Lung (tissue), 16 donors: ENCODE measurements around the gene TMEM165. TPM values are rescaled to one million over a fixed set of nuclear protein-coding genes. Genes with fewer than 3 reads are reported as not detected.
A peak's percentile ranks its signal among the peaks of the same experiment; 100 is the strongest.

Source experiments
- ATAC-seq: fragments of 200-7000 bp; cut with Tn5 transposase; one replicate; pipeline ENCODE4 v1.9.1; 2020; ENCODE audit warnings: moderate number of reproducible peaks; ENCODE audit not compliant: insufficient read depth, low FRiP score
- DNase-seq, 3 donors: peaks; one replicate each; pipeline ENCODE4 v3.0.0-alpha.2; 2013 to 2017
- H3K27ac ChIP-seq, 2 donors: one replicate each; pipeline ENCODE4 v1.5.1; 2013; ENCODE audit warnings: mild to moderate bottlenecking in 2 of 2, moderate library complexity in 2 of 2, control low read depth in 1 of 2, inconsistent platforms in 1 of 2, low read depth in 1 of 2, low read length in 1 of 2
- H3K27me3 ChIP-seq, 3 donors: one replicate each; pipeline ENCODE4 v1.5.1; 2013; ENCODE audit warnings: low read length in 2 of 3; ENCODE audit not compliant: control insufficient read depth in 3 of 3, insufficient read depth in 3 of 3
- H3K36me3 ChIP-seq, 4 donors: one replicate each; pipeline ENCODE4 v1.5.1; 2013; ENCODE audit warnings: low read length in 4 of 4, mild to moderate bottlenecking in 1 of 4, moderate library complexity in 1 of 4; ENCODE audit not compliant: control insufficient read depth in 4 of 4, insufficient read depth in 4 of 4
- H3K4me1 ChIP-seq, 5 donors: one replicate each; pipeline ENCODE4 v1.5.1; 2013; ENCODE audit warnings: low read length in 5 of 5, mild to moderate bottlenecking in 2 of 5, moderate library complexity in 1 of 5; ENCODE audit not compliant: control insufficient read depth in 5 of 5, insufficient read depth in 5 of 5
- H3K4me3 ChIP-seq: one replicate; pipeline ENCODE4 v1.5.1; 2013; ENCODE audit warnings: mild to moderate bottlenecking, control low read depth, moderate library complexity
- H3K9ac ChIP-seq, 2 donors: one replicate each; pipeline ENCODE4 v1.5.1; 2013; ENCODE audit warnings: low read length in 2 of 2, control low read depth in 1 of 2; ENCODE audit not compliant: insufficient read depth in 1 of 2
- H3K9me3 ChIP-seq, 4 donors: one replicate each; pipeline ENCODE4 v1.5.1; 2013; ENCODE audit warnings: low read length in 3 of 4, mild to moderate bottlenecking in 1 of 4, moderate library complexity in 1 of 4; ENCODE audit not compliant: control insufficient read depth in 4 of 4, insufficient read depth in 3 of 4
- WGBS, 2 donors: extraction: QIAGEN DNeasy Blood & Tissue Kit; methylation state at CpG; one replicate each; pipeline ENCODE4 v1.1.7; 2013; 5-methylcytosine and 5-hydroxymethylcytosine counted together
- long read RNA-seq, 5 donors: transcript quantifications; one replicate each; lab custom pipeline, GENCODE V29; 2026
- polyA plus RNA-seq, 2 donors: library from polyadenylated mRNA; stranded (reverse); fragments of 200-250 nt; gene quantifications; one replicate each; pipeline ENCODE4 v1.2.1, GENCODE V29; 2013
- total RNA-seq, 2 donors: library from RNA; depleted of rRNA in 1 of 2; stranded (reverse); fragments of >200 nt in 1 of 2; gene quantifications; one replicate each; pipeline ENCODE4 v1.2.1, GENCODE V29; 2014 to 2021
- TF ChIP-seq, protein P1 (sequence below): IDR thresholded peaks from 2 replicates; pipeline ENCODE4 v1.5.1; 2012; ENCODE audit warnings: mild to moderate bottlenecking; ENCODE audit errors: control extremely low read depth, extremely low read depth
- donor health status: control.
- donor health status: control.
- donor health status: Bipolar disorder and iron deficiency.
- donor health status: healthy.
- donor health status: DM: yes; HTN: yes; CAD: no.

The TMEM165 gene, protein sequence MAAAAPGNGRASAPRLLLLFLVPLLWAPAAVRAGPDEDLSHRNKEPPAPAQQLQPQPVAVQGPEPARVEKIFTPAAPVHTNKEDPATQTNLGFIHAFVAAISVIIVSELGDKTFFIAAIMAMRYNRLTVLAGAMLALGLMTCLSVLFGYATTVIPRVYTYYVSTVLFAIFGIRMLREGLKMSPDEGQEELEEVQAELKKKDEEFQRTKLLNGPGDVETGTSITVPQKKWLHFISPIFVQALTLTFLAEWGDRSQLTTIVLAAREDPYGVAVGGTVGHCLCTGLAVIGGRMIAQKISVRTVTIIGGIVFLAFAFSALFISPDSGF
- total RNA-seq (100 to 1,000 TPM; 178 to 184 TPM), polyA plus RNA-seq (100 to 1,000 TPM; 152 to 179 TPM)
- long read RNA-seq, donor 1, transcript TMEM165-211 (2 exons, 1,786 nt) = minor isoform, 7 of 42 reads
- long read RNA-seq, donor 1, transcript TMEM165-201 (6 exons, 1,928 nt) = major isoform, 34 of 42 reads
- long read RNA-seq, donor 1, partial matches to known transcripts = 0 of 42 reads
- long read RNA-seq, donor 1, other reads (novel, unspliced or antisense) = 0 of 42 reads
- long read RNA-seq, donor 2, transcript TMEM165-201 (6 exons, 1,928 nt) = major isoform, 7 of 8 reads
- long read RNA-seq, donor 2, partial matches to known transcripts = 0 of 8 reads
- long read RNA-seq, donor 2, other reads (novel, unspliced or antisense) = 0 of 8 reads
- long read RNA-seq, donor 3, transcript TMEM165-201 (6 exons, 1,928 nt) = major isoform, 13 of 15 reads
- long read RNA-seq, donor 3, partial matches to known transcripts = 0 of 15 reads
- long read RNA-seq, donor 3, other reads (novel, unspliced or antisense) = 0 of 15 reads
- long read RNA-seq, donor 4, partial matches to known transcripts = 37 of 41 reads
- long read RNA-seq, donor 4, other reads (novel, unspliced or antisense) = 0 of 41 reads
- long read RNA-seq, donor 5, transcript TMEM165-201 (6 exons, 1,928 nt) = major isoform, 33 of 45 reads
- long read RNA-seq, donor 5, partial matches to known transcripts = 6 of 45 reads
- long read RNA-seq, donor 5, other reads (novel, unspliced or antisense) = 0 of 45 reads

DNA sequence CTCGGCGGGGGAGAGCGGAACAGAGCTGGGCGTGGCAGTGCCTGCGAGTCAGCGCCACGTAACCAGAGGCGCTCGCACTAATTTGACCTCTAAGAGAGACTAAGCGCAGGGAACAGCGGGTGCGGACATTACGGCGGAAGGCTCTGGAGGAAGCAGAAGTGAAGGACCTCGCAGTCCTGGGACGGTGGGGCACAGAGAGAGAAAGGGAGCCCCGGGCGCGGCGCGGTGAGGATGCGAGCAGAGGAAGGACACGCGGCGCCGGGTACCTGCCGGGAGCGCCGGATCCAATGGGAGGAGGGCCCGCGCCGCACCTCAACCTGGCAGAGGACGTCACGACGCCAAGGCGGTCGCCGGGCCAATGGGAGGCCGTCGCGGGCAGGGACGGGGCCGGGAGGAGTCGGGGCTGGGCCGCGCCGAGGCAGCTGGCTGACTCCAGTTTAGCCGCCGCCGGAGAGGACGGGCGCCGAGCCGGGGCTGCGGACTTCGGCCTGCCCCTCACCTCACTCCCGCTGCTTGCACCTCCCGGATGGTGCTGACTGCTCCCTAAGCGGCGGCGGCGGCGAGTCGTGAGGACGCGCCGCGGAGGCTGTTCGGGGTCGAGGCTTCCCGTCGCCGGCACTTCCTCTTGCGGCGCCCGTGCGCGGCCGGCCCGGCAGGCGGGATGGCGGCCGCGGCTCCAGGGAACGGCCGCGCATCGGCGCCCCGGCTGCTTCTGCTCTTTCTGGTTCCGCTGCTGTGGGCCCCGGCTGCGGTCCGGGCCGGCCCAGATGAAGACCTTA lies at the start of gene TMEM165:
Gene TMEM165 (plus strand): TSS at position 429 of the 779 bp plus-strand sequence. CDS start 233 bp downstream, at position 662.
- Histone ChIP-seq H3K9ac (peak within 1 kb of the TSS; percentile 47 to 99), H3K36me3 (peaks cover 0 to 3% (median under 1%) of the 10 kb centered on the region in 4 donors), H3K4me3 (peak within 1 kb of the TSS; percentile 88), H3K27me3 (no peaks in the 10 kb centered on the region), H3K4me1 (peaks cover 3 to 30% (median 11%) of the 10 kb centered on the region in 5 donors), H3K9me3 (no peaks in the 10 kb centered on the region), H3K27ac (peak within 1 kb of the TSS; percentile 95 to 98)
- peak; percentile 88 to 92 (median 92) for DNase-seq
- peak; percentile 96 for ATAC-seq
- TF ChIP-seq, protein P1, sequence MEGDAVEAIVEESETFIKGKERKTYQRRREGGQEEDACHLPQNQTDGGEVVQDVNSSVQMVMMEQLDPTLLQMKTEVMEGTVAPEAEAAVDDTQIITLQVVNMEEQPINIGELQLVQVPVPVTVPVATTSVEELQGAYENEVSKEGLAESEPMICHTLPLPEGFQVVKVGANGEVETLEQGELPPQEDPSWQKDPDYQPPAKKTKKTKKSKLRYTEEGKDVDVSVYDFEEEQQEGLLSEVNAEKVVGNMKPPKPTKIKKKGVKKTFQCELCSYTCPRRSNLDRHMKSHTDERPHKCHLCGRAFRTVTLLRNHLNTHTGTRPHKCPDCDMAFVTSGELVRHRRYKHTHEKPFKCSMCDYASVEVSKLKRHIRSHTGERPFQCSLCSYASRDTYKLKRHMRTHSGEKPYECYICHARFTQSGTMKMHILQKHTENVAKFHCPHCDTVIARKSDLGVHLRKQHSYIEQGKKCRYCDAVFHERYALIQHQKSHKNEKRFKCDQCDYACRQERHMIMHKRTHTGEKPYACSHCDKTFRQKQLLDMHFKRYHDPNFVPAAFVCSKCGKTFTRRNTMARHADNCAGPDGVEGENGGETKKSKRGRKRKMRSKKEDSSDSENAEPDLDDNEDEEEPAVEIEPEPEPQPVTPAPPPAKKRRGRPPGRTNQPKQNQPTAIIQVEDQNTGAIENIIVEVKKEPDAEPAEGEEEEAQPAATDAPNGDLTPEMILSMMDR = no peak
- 0 to 1% methylated on average over 65 to 95 of the region's 95 CpGs for WGBS, 2 donors

DNA sequence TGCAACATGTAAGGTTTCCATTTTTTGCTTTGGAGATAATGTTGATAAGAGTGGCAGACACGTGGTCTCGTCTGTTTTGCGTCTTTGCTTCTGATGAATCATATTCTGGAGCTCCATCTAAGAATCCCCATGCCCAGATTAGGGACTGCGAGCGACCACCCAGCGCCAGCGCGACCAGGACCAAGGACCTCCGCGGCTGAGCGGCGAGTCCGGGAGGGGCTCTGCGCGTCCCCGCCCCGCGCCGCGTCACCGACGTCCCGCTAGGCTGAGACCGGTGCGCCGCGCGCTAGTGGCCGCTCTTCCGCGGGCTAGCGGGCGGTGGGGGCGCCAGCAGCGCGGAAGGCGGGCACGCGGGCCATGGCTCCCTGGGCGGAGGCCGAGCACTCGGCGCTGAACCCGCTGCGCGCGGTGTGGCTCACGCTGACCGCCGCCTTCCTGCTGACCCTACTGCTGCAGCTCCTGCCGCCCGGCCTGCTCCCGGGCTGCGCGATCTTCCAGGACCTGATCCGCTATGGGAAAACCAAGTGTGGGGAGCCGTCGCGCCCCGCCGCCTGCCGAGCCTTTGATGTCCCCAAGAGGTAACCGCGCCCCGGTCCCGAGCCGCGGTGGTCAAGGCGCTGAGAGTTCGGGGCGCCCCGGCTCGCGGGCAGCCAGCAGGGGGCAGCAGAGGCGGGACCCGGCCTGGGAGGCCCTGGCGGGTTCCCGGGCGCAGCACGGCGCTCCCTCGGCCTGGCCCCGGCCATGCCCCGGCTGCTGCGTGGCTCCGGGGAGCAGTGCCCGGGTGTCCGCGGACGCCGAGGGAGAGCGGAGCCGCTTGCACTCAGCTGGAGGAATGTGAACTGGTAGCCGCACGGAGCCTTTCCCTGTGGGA lies 49.5 kb upstream of the TMEM165 start, which contains the start of gene SRD5A3:
Gene SRD5A3 (plus strand): TSS at position 263 of the 871 bp plus-strand sequence. CDS start 95 bp downstream, at position 358.
- Histone ChIP-seq H3K27ac (peak within 1 kb of the TSS; percentile 91 to 99), H3K36me3 (no peaks in the 10 kb centered on the region), H3K9me3 (no peaks in the 10 kb centered on the region), H3K9ac (peak within 1 kb of the TSS; percentile 31 to 90), H3K27me3 (no peaks in the 10 kb centered on the region), H3K4me3 (peak within 1 kb of the TSS; percentile 85), H3K4me1 (peaks cover 0 to 26% (median 5%) of the 10 kb centered on the region in 5 donors)
- 0% methylated on average over 75 to 95 of the region's 95 CpGs for WGBS, 2 donors
- peak; percentile 89 to 93 (median 90) for DNase-seq
- TF ChIP-seq, protein P1 = peak; percentile 77
- ATAC-seq = peak; percentile 99
